Omental fat pad (tissue), 4 donors: ENCODE data around the gene ERGIC1. TPM values are rescaled to one million over a fixed set of nuclear protein-coding genes. Genes with fewer than 3 reads are reported as not detected.
A peak's percentile ranks its signal among the peaks of the same experiment; 100 is the strongest.

Experiments used
- ATAC-seq: fragments of 150-250 bp; one replicate; pipeline ENCODE4 v1.9.1; 2016; ENCODE audit warnings: mild to moderate bottlenecking, moderate library complexity; ENCODE audit not compliant: low FRiP score
- DNase-seq: peaks from one replicate; pipeline ENCODE4 v3.0.0-alpha.2; 2019; ENCODE audit warnings: low spot score
- total RNA-seq, 4 donors: library from RNA; depleted of rRNA; stranded (reverse); fragments of >200 nt; gene quantifications; one replicate each; pipeline ENCODE4 v1.1.0, GENCODE V29; 2016
- TF ChIP-seq, protein P1 (sequence below), 3 donors: fragments of 450-650 bp; IDR thresholded peaks; one replicate each; pipeline ENCODE4 v1.5.1; 2016 to 2017; ENCODE audit warnings: antibody characterized with exemption in 3 of 3, mild to moderate bottlenecking in 3 of 3, moderate library complexity in 2 of 3

Gene ERGIC1
- total RNA-seq, 4 donors from 2014 or later, result 98.8 to 227 (median 129) TPM

DNA sequence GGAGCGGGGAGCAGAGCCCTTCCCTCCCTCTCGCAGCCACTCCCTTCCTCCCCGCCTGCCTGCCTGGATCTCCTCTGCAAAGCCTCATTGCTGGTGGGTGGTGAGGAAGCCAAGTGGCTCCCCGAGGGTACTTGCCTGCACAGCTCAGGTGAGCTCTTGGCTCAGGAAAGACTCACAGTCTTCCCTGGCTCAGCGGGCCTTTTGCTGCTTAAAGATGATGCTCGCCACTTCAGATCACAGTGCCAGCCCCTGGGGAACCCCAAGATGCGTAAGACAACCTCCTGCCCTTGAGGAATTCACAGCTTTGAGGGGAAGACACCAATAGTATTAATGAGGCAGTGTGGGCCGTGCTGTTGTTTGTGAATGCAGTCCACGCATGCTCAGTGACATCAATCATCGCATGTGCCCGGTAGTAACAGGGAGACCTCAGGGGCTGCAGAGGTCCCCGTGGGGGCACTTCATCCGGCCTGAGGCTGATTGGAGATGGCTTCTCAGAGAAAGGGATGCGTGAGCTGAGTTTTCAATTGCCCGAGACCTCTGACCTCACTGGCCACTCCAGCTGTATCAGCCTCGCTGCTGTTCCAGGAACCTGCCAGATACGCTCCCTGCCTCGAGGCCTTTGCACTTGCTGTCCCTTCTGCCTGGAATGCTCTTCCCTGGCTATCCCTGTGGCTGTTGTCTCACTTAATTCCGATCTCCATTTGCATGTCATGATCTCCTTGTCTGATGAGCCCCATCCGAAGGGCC, 36.8 kb downstream of the ERGIC1 start:
- DNase-seq (no peak), ATAC-seq (peak; percentile 12)
- TF ChIP-seq, protein P1, sequence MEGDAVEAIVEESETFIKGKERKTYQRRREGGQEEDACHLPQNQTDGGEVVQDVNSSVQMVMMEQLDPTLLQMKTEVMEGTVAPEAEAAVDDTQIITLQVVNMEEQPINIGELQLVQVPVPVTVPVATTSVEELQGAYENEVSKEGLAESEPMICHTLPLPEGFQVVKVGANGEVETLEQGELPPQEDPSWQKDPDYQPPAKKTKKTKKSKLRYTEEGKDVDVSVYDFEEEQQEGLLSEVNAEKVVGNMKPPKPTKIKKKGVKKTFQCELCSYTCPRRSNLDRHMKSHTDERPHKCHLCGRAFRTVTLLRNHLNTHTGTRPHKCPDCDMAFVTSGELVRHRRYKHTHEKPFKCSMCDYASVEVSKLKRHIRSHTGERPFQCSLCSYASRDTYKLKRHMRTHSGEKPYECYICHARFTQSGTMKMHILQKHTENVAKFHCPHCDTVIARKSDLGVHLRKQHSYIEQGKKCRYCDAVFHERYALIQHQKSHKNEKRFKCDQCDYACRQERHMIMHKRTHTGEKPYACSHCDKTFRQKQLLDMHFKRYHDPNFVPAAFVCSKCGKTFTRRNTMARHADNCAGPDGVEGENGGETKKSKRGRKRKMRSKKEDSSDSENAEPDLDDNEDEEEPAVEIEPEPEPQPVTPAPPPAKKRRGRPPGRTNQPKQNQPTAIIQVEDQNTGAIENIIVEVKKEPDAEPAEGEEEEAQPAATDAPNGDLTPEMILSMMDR (IDR thresholded peaks at IDR 0.05), result no peak

DNA sequence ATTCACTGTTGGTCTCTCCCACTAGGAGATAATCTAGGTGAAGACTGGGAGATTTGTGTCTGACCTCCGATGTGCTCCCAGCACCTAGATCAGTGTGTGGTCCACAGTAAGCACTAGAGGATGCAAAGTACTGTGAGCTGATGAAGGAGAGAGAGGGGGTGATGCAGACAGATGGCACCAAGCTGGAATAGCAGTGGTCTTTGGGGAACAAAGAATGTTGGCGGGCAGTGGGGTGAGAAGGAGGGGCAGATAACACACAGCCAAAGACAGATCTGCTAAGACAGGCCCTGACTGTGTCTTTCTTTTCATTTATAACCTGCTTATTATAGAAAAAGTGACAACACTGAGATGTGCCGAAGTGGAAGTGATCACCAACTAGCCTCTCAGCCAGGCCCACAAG, 37.5 kb downstream of the ERGIC1 start:
- TF ChIP-seq, protein P1 (IDR thresholded peaks at IDR 0.05), result no peak
- ATAC-seq (no peak), DNase-seq (no peak)

DNA sequence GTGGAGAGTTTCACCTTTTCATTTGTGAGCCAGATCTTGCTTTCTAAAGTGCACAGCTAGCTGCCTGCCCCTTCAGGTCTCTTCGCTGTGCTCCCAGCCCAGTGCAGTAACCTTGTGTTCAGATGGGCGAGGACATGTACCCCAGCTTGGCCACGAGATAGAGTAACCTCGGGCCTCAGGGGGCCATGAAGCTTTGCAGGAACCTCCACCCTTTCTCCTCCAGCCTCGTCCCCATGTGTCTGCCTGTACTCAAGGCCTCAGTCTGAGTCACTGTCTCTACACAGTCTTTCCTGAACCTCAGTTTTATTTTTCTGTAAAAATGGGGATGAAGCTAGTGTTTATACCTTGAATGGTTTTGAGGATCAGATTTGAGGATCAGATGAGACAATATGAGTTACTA, 37.9 kb downstream of the ERGIC1 start:
- ATAC-seq (no peak), DNase-seq (no peak)
- TF ChIP-seq, protein P1 (IDR thresholded peaks at IDR 0.05), result no peak

DNA sequence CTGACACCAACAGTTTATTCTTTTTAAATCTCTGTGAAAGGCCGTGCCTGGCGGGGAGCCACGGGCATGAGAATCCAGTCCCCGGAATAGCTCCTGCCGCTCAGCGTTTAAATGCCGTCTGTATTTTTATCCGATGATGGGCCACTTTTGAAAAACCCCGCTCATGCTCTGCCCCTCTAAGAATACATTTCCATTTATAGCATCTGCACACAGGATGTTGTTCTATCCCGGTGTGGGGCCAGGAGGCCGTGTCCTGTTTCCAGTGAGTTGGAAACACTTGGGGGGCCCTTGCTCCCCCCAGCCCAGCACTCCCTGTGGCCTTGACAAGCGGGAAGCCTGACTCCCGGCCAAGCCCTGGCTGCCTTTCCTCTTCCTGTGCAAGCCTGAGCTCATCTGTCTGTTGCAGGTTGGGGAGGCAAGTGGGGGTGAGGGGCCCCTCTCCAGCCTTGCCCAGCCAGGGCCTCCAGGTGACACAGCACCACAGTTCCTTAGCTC, 39.0 kb downstream of the ERGIC1 start:
- TF ChIP-seq, protein P1 (IDR thresholded peaks at IDR 0.05), result no peak
- DNase-seq (no peak), ATAC-seq (peak; percentile 1)

DNA sequence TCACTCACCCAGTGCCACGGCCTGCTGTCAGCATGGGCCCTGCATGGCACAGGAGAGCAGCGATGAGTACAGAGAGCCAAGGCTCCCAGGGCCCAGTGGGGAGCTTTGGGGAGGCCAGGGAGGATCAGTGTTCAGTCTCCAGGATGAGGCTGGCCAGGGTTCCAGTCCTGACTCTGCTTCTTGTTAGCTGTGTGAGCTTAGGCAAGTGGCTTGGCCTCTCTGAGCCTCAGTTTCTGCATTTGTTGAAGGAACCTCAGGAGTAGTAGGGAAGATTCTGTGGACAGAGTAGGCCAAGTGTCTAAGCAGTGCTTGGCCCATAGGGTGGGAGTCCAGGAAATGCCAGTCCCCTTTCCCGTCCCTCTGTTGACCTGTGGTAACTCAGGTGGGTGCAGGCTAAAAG, 39.5 kb downstream of the ERGIC1 start:
- TF ChIP-seq, protein P1 (IDR thresholded peaks at IDR 0.05), result no peak
- ATAC-seq (no peak), DNase-seq (no peak)

DNA sequence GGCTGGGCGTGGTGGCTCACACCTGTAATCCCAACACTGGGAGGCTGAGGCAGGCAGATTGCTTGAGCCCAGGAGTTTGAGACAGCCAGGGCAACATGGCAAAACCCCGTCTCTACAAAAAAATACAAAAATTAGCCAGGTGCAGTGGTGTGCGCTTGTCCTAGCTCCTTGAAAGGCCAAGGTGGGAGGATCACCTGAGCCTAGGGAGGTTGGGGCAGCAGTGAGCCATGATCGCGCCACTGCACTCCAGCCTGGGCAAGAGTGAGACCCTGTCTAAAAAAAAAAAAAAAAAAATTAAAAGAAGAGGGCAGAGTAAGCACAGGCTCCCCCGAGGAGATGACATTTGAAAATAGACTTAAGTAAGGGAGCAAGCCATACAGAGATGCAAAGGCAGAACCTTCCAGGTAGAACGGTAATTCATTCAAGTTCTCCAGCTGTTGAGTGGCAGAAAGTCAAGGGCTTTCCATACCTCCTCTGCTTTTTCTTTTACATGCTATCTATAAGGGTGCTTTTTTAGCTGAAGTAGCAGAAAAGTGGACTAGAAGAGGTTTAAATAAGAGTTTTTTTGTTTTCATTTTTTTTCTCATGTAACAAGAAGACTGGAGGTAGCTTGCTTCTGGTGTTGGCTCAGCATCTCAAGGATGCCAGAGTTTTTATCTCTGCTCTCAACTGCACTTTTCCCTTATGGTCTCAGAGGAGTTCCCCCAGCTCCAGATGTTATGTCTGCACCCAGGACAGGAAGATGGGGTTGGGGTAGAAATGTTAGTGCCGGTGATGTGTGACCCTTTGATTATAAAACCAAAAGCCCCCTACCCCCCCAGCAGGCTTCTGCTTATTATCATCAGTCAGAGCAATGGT, 40.8 kb downstream of the ERGIC1 start:
- DNase-seq (no peak), ATAC-seq (no peak)
- TF ChIP-seq, protein P1 (IDR thresholded peaks at IDR 0.05), result no peak
